Activated CD8-positive, alpha-beta T cell treated with anti-CD3 and anti-CD28 coated beads for 36 hours (primary cell): ENCODE measurements around the gene LIPE. TPM values are rescaled to one million over a fixed set of nuclear protein-coding genes. Genes with fewer than 3 reads are reported as not detected.
A peak's percentile ranks its signal among the peaks of the same experiment; 100 is the strongest.

Experiments used
- ATAC-seq: fragments of 200-7000 bp; cut with Tn5 transposase; one replicate; pipeline ENCODE4 v1.10.0; 2021; ENCODE audit warnings: mild to moderate bottlenecking, moderate library complexity
- CTCF ChIA-PET: fragments of 350-600 bp; sonication (Branson Sonifier 250); formaldehyde crosslinking; loops from one replicate; lab custom pipeline; 2021; ENCODE audit warnings: antibody characterized with exemption; lab: Charles Lee
- POLR2A ChIA-PET: fragments of 350-600 bp; sonication (Branson Sonifier 250); formaldehyde crosslinking; loops from one replicate; lab custom pipeline; 2021; ENCODE audit warnings: antibody characterized with exemption; lab: Charles Lee
- DNase-seq: peaks from one replicate; pipeline ENCODE4 v3.0.0-alpha.2; 2020
- H3K27ac Mint-ChIP-seq: one replicate; pipeline ENCODE4 v1.8.0; 2021; ENCODE audit warnings: mild to moderate bottlenecking, mixed read lengths
- H3K27me3 Mint-ChIP-seq: one replicate; pipeline ENCODE4 v1.8.0; 2021; ENCODE audit warnings: mixed read lengths
- H3K36me3 Mint-ChIP-seq: one replicate; pipeline ENCODE4 v1.8.0; 2021; ENCODE audit warnings: low read depth, mixed read lengths
- H3K4me1 Mint-ChIP-seq: one replicate; pipeline ENCODE4 v1.8.0; 2021; ENCODE audit warnings: low read depth, mixed read lengths
- H3K4me3 Mint-ChIP-seq: one replicate; pipeline ENCODE4 v1.8.0; 2021; ENCODE audit warnings: mild to moderate bottlenecking, moderate library complexity, mixed read lengths
- H3K9me3 Mint-ChIP-seq: one replicate; pipeline ENCODE4 v1.8.0; 2021; ENCODE audit warnings: mixed read lengths
- intact Hi-C: fragments of 100-400 bp; cut with micrococcal nuclease; formaldehyde crosslinking; loops from one replicate; pipeline ENCODE4 v1.10.0; 2022
- total RNA-seq, 2 experiments: library from RNA; stranded (reverse); gene quantifications; one replicate each; pipeline ENCODE4 v1.2.3, GENCODE V29; 2021
- TF ChIP-seq, protein P1 (sequence below): fragments of 200-600 bp; IDR thresholded peaks from one replicate; pipeline ENCODE4 v1.8.0; 2022; ENCODE audit warnings: antibody characterized with exemption, mild to moderate bottlenecking

The LIPE gene
- total RNA-seq, 2 experiments from 2014 or later = 28.4 to 34.3 TPM

DNA sequence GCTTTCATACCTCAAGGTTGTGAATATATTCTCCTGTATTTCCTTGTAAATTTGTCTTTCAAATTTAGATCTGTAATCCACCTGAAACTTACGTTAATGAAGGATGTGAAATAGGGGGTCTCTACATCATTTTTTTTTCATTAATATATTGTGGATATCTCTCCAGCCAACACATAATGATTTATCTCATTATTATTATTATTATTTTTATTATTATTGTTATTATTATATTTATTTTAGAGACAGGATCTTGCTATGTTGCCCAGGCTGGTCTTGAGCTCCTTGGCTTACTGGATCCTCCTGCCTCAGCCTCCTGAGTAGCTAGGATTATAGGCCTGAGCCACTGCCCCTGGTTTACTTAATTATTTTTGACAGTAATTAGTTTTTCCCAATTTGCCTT is 4.3 kb upstream of the LIPE start:
- Mint-ChIP-seq H3K27me3 (no peaks in the 10 kb centered on the region), H3K27ac (no peak overlapping the region), H3K9me3 (no peaks in the 10 kb centered on the region), H3K36me3 (no peaks in the 10 kb centered on the region), H3K4me3 (no peak overlapping the region), H3K4me1 (peaks cover 3% of the 10 kb centered on the region)
- TF ChIP-seq, protein P1, sequence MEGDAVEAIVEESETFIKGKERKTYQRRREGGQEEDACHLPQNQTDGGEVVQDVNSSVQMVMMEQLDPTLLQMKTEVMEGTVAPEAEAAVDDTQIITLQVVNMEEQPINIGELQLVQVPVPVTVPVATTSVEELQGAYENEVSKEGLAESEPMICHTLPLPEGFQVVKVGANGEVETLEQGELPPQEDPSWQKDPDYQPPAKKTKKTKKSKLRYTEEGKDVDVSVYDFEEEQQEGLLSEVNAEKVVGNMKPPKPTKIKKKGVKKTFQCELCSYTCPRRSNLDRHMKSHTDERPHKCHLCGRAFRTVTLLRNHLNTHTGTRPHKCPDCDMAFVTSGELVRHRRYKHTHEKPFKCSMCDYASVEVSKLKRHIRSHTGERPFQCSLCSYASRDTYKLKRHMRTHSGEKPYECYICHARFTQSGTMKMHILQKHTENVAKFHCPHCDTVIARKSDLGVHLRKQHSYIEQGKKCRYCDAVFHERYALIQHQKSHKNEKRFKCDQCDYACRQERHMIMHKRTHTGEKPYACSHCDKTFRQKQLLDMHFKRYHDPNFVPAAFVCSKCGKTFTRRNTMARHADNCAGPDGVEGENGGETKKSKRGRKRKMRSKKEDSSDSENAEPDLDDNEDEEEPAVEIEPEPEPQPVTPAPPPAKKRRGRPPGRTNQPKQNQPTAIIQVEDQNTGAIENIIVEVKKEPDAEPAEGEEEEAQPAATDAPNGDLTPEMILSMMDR = no peak
- no peak for DNase-seq
- no peak for ATAC-seq
- ChIA-PET CTCF (interaction anchor here (0.8 to 3.9 kb wide), 5 partner anchors 8 to 323 kb away, joined by 3 to 25 read pairs (median 4); no protein-coding TSS in a partner anchor), POLR2A (no interaction called here)
- intact Hi-C loops = no loop called here

DNA sequence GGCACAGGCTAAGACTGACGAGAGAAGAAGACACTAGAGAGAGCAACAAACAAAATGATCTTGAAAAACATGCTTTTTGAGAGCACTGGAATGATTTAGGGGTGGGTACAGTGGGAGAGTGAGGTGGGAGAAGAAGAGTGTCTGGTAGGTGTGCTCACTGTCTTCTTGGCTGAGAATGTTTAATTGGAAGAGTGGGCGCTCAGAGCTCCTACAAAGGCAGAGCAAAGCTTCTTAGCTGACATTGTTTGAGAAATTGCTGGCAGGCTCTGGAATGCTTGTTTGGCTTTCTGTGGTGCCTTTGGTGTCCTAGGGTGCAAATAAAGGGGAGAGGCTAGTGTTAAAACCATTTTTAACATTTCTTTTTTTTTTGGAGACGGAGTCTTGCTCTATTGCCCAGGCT is 1.5 kb upstream of the LIPE start:
- CTCF ChIA-PET = interaction anchor here (0.8 to 1.5 kb wide), 2 partner anchors 10 to 12 kb away, joined by 4 to 14 read pairs; no protein-coding TSS in a partner anchor
- ATAC-seq (no peak), DNase-seq (no peak)
- Mint-ChIP-seq H3K27me3 (no peaks in the 10 kb centered on the region), H3K4me1 (peaks cover 5% of the 10 kb centered on the region), H3K4me3 (no peak overlapping the region), H3K27ac (no peak overlapping the region), H3K36me3 (no peaks in the 10 kb centered on the region), H3K9me3 (no peaks in the 10 kb centered on the region)
- POLR2A ChIA-PET = no interaction called here
- TF ChIP-seq, protein P1 = no peak
- intact Hi-C loops = no loop called here

DNA sequence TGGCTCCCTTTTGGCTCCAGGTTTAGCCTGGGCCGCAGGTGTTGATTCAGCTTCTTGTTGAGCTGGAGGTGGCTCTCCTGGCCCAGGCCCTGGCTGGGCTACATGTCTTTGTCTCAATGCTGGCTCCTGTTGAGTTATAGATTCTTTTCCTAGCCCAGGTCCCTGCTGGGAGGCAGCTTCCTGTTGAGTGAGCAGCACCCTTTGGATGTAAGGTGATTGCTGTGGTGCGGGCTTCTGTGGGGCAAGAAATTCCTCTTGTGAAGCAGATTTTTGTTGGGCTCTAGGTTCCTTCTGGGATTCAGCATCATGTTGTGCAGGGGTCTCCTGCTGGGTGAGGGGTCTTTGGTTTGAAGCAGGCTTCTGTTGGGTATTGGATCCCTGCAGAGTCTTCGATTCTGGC is 545 bp downstream of the LIPE start:
- Mint-ChIP-seq H3K27ac (no peak overlapping the region), H3K27me3 (no peaks in the 10 kb centered on the region), H3K9me3 (no peaks in the 10 kb centered on the region), H3K36me3 (no peaks in the 10 kb centered on the region), H3K4me1 (peaks cover 13% of the 10 kb centered on the region), H3K4me3 (no peak overlapping the region)
- intact Hi-C loops = no loop called here
- ATAC-seq = no peak
- TF ChIP-seq, protein P1 = no peak
- CTCF ChIA-PET = interaction anchor here (0.6 to 4.7 kb wide), 5 partner anchors 7 to 24 kb away, joined by 3 to 44 read pairs (median 12); no protein-coding TSS in a partner anchor
- no peak for DNase-seq
- POLR2A ChIA-PET = no interaction called here

DNA sequence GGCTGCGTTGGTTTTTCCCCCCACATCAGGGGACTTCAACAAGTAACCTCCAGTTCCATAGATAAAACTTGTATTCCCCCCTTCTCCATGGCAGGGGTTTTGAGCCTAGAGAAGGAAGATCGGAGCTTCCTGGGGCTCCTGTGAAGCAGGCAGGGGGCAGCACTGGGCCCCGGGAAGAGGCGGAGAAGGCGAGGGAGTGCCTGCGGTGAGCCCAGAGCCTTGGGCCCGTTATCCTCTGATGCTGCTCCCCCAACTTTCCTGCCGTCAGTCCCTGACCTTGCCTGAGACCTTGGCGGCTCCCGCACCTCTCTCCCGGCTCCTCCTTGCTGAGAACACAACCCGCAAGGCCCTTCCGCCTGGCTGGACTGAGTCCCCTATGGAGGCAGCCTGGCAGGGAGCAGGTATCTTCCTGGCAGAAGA is 2.5 kb downstream of the LIPE start:
- peaks cover 32% of the 10 kb centered on the region for H3K4me1 Mint-ChIP-seq

DNA sequence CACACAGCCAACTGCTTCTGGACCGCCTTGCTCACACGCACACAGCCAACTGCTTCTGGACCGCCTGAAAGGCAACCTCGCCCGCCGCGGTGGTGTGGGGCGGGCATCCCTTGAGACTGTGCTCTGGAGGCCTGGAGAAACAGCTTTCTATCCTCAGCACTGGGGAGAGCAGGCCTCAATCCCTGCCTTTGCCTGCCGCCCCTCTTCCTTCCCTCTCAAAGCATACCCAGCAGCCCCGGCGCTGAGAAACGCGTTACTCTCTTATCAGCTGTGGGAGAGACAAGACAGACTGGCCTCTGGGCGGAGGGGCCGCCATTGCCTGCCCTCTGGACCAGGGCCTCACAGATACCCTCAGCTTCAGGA is 2.9 kb downstream of the LIPE start:
- no peak for ATAC-seq
- TF ChIP-seq, protein P1 = no peak
- H3K36me3 Mint-ChIP-seq = peaks cover 2% of the 10 kb centered on the region
- H3K27me3 Mint-ChIP-seq = no peaks in the 10 kb centered on the region
- H3K4me1 Mint-ChIP-seq = peaks cover 33% of the 10 kb centered on the region
- no peak for DNase-seq
- intact Hi-C loops = no loop called here
- H3K27ac Mint-ChIP-seq = no peak overlapping the region
- peak overlapping the region; percentile 90 for H3K4me3 Mint-ChIP-seq
- POLR2A ChIA-PET = interaction anchor here (1.5 kb wide), 1 partner anchor 18 kb away, joined by 3 read pairs; the partner anchor contains the start of gene CXCL17
- no peaks in the 10 kb centered on the region for H3K9me3 Mint-ChIP-seq
- CTCF ChIA-PET = interaction anchor here (1.2 to 4.7 kb wide), 4 partner anchors 10 to 27 kb away, joined by 3 to 44 read pairs (median 26); no protein-coding TSS in a partner anchor

More for the DNA sequence above, 2.5 kb downstream of the LIPE start:
- intact Hi-C loops = no loop called here
- TF ChIP-seq, protein P1 = no peak
- no peak for ATAC-seq
- Mint-ChIP-seq H3K27me3 (no peaks in the 10 kb centered on the region), H3K27ac (no peak overlapping the region), H3K9me3 (no peaks in the 10 kb centered on the region), H3K36me3 (peaks cover 1% of the 10 kb centered on the region), H3K4me3 (no peak overlapping the region)
- CTCF ChIA-PET = interaction anchor here (2.3 to 4.7 kb wide), 4 partner anchors 9 to 26 kb away, joined by 7 to 44 read pairs (median 26); no protein-coding TSS in a partner anchor
- DNase-seq = no peak
- POLR2A ChIA-PET = interaction anchor here (1.5 kb wide), 1 partner anchor 18 kb away, joined by 3 read pairs; the partner anchor contains the start of gene CXCL17
